ENCODE results near the gene HSD17B2.

Gene HSD17B2

DNA sequence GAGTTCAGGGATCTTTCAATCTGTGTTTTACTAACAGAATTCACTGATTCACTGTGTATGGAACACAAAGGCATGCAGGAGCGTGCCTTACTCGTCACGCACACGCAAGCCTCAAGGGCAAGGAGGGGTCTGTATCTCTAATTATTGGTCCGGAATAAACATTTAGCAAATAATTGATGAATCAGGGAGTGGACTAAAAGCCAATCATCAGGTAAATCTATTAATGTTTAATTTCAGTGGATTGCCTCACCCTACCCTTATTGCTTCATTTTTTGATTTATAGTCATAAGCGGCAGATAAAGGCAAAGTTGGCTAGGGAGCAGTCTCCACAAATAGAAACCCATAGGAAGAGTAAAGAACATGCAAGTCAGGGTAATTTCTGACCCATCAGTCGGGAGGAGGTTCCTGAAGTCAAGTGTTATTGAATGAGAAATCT lies 7.4 kb upstream of the HSD17B2 start:
- peak; percentile 79 for DNase-seq (ENCODE audit: low read depth)
- no peak overlapping the region for H3K4me3 ChIP-seq (ENCODE audit: low read length)
- TF ChIP-seq CTCF (IDR thresholded peaks at IDR 0.05; ENCODE audit: insufficient read depth, low read depth, low read length, missing control alignments): no peak

GRCh38 chr16:82031116-82032084 lies 3.7 kb upstream of the HSD17B2 start:
- no peak overlapping the region for H3K4me3 ChIP-seq (ENCODE audit: low read length)
- DNase-seq (ENCODE audit: low read depth): peak; percentile 80
- peak; percentile 79 for TF ChIP-seq CTCF (IDR thresholded peaks at IDR 0.05; ENCODE audit: insufficient read depth, low read depth, low read length, missing control alignments)

DNA sequence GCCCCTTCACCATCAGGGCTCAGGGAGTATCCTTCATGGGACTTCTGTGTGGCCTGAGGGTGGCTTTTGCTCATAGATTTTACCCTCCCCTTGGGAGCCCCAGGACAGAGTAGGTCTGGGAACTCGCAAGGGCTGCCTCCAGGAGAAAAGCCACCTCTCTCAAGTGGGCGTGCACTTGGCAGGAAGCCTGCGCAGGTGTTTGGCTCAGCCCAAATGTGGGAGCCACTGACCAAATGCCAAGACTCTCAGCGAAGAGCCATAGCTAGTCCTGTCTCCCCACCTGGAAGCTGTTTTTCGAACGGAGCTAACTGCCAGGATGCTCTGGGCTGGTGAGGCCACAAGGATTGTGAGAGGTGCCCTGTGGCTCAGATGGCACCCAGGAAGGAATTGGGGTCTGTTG lies 2.0 kb upstream of the HSD17B2 start:
- H3K4me3 ChIP-seq (ENCODE audit: low read length): no peak overlapping the region
- TF ChIP-seq CTCF (IDR thresholded peaks at IDR 0.05; ENCODE audit: insufficient read depth, low read depth, low read length, missing control alignments): no peak

DNA sequence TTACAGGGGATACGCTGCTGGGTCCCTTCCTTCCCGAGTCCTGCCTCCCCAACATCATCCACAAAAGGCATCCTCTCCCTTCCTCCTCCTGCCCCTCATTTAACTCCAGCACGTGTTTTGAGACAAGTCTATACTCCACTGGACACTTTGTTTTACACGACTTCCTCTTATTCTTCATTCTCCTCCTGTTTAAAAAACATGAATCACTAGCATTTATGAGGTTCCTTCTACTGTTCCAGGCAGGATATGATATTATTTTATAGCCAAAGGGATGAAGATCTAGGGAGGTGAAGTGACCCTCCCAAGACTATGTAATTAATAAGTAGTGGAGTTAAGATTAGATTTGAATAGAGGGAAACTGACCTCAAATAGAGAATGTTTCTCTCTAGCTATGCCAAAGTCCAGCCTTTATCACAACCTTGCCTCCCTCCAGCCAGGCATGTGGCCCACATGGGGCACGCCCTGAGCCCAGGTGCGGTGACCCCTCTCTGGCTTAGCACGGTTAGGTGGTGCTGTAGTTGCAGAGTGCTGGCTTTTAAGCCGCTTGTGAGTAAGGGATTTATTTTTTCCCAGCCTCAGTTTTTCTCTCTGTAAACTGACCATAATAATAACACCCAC lies 1.3 kb upstream of the HSD17B2 start:
- H3K4me3 ChIP-seq (ENCODE audit: low read length): no peak overlapping the region
- DNase-seq (ENCODE audit: low read depth): no peak
- TF ChIP-seq CTCF (IDR thresholded peaks at IDR 0.05; ENCODE audit: insufficient read depth, low read depth, low read length, missing control alignments): no peak

More for the DNA sequence above, 2.0 kb upstream of the HSD17B2 start:
- peak; percentile 24 for DNase-seq (ENCODE audit: low read depth)

GRCh38 chr16:82037251-82037650 lies 2.2 kb downstream of the HSD17B2 start:
- H3K4me3 ChIP-seq (ENCODE audit: low read length): no peak overlapping the region
- no peak for DNase-seq (ENCODE audit: low read depth)
- TF ChIP-seq CTCF (IDR thresholded peaks at IDR 0.05; ENCODE audit: insufficient read depth, low read depth, low read length, missing control alignments): no peak

DNA sequence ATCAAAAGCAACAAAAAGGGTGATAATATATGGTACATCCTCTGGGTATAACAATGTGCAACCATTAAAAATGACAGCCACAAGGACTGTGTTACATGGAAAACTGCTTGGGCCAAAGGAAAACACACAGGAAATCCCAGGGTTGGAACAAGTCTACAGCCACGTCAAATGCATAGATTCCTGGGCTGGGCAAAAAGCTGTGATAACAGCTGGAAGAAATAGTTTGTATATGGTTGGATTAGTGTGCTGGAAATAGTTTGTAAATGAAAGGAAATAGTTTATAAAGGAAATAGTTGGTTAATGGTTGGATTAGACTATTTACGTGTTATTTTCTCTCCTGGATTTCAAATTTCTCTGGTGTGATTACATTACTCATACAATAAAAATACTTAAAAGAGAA lies 2.6 kb downstream of the HSD17B2 start:
- H3K4me3 ChIP-seq (ENCODE audit: low read length): no peak overlapping the region
- no peak for DNase-seq (ENCODE audit: low read depth)
- no peak for TF ChIP-seq CTCF (IDR thresholded peaks at IDR 0.05; ENCODE audit: insufficient read depth, low read depth, low read length, missing control alignments)

All from epithelial cell of esophagus (primary cell).